ENCODE results near the gene DNAJC18.

Gene DNAJC18

DNA sequence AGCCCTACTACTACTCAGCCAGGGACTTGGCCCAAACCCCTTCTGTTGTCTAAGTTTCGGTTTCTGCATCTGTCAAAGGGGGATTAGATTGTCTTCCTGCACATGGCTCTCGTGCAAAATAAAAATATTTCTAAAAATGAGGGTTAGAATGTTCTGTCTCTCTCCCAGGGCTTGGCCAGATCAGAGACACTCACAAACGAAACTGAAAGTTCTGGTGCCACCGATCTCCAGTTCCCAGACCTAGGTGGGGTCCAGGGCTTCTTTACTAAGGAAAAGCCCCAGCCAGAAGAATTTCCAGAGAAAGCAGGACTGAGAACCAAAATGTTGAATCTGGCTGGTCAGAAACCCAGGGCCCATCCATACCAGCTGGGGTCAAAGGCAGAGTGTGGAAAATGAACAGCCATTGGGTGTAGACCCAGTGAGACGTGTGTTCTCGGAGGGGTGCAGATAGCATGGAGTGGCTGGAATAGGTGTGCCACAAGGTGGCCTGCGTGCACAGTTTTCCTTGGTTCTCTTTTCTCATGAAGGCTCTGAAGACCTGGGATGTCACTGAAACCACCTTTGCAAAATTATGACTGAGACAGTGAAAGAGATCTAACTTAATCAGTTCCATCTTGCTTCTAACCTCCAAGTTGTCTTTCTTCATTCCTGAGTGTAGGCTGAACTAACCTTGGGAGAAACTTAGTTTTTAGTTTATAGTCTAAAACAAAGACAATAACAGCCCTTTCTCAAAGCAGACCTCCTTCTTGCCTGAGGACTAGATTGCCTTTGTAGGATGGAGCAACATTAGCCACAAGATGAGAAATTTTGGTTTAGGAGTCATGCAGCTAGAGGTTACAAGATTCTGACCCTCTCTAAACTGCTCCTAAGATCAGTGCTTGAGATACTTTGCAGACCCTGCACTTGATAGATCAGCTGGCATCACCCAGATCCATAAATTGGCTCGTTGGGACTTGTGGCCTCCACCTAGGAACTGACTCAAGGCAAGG lies 54.0 kb downstream of the DNAJC18 start:
- DNase-seq: no peak

DNA sequence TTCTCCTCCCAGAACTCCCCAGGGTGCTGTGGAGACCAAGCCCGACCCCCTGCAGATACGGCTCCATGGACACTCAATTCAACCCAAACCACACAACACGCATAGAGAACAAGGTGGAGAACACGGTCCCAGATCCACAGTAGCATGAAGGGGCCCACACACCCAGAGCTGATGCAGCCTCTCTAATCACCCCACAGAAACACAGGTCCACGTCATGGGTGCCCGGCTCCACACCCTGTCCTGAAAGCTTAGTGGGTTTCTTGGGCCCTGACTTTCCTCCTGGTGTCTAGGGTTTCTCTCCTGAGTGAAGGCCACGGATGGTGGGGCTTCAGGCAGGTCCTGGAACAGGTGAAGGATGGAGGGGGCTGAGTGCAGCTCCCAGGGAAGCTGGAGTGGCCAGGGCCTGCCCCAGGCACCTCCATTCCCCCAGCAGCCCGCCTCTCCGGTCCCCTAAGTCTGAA lies 54.7 kb downstream of the DNAJC18 start:
- DNase-seq: no peak

GRCh38 chr5:139383993-139384590 lies 55.2 kb downstream of the DNAJC18 start:
- no peak for DNase-seq

DNA sequence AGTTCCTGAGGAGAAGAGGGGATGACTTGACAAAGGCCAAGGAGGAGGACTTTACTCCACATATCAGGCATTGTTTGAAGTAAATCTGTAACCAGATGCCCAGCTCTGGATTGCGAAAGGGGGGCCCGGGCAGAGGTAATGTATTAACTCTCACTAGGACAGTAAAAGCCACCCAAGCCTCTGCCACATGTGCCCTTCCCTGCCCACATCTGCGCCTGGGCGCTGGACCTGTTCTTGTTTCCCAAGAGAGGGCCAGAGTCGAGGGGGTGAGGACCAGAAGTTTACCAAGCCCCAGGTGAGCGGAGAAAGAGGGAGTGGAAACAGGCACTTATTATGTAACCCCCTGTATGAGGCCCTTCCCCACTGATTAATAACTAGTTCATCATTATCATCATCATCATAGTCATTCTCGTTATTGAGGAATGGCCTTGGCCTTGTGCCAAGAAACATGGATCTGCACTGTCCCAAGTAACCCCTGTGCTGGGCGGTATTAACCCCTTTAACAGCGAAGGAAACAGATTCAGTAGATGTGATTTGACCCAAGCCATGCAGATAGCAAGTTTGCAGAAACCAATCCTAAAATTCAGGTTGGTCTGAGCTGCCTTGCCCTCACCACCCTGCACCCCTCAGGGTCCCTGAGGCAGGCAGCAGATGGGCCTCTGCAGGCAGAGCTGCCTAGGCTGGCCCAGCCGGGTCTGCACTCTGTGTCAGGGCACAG lies 55.9 kb downstream of the DNAJC18 start, which contains the start of gene SLC23A1:
Gene SLC23A1, minus strand, starts transcription at position 23 of the 718 bp plus-strand sequence. CDS start 44 bp downstream, outside the sequence.
- no peak for DNase-seq

DNA sequence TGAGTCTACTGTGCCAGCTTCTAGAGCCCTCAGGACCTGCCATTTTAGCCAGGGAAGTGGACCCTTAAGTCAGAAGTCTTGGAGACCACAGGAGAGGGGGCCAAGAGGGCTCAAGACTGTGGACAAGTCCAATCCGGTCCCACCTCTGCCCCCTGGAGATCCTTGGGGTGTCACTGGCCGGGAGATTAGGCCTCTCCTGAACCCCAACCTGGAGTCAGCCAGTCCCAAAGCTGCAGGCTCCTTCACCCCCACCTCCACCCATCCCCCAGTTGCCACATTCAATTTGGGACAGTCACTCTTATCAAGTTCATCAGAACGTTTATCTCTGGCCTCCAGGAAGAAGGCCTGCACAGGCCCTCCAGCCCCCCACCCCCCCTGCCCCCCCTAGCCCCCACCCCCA lies 56.5 kb downstream of the DNAJC18 start:
- DNase-seq: no peak

GRCh38 chr5:139381837-139382761 lies 57.2 kb downstream of the DNAJC18 start:
- no peak for DNase-seq

DNA sequence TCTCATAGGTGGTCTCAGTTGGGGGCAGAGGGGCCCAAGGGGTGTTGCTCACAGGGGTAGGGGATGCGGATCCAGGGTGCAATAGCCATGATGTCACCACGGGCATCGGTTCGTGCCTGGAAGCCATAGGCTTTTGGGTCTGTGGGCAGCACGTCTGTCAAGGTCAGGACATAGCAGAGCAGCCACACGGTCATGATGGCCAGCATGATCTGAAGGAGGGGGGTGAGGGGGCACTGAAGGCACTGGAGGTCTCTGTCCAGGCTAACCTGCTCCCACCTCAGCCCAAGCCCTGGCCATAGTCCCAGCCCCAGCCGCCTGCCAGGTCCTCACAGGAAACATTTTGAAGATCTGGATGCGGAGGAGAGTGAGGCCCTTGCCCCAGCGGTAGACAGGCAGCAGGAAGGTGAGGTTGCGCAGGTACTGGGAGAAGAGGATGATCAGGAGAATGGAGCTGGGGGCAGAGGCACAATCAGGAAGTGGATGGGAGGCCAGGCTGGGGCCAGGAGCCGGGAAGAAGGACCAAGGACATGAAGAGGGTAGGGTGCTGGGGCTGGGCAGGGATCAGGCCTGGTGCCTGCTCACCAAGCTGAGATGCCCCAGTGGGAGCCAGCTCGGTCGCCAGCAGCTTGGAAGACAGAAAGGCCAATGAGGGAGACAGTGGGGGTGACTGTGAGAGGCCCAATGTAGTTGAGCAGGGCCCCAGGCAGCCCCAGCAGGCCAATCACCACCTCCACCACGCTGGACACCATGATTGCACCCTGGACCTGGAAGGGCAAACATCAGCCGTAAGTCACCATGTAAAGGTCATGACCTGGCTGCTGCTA lies 59.5 kb downstream of the DNAJC18 start:
- no peak for DNase-seq

- no peak for DNase-seq
These were observed 60.4 kb downstream of the DNAJC18 start for GRCh38 chr5:139378941-139379361.

GRCh38 chr5:139378101-139378825 lies 61.1 kb downstream of the DNAJC18 start:
- DNase-seq: no peak

DNA sequence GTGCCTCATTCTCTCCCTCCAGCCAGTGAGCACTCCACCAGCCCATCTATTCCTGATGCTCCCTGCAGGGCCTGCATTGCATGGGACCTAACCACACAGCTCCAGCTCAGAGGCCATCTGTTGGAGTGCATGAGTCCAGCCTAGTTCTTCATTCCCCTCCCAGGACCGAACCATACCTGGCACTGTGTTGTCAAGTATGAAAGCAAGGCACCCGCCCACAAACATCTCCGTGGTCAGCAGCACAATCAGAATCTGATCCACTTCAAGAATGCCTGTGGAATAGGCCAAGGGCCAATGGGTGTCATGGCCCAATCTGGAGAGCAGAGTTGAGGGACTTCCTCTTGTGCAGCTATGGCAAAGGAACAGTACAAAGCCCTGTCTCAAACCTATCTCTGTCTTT lies 62.1 kb downstream of the DNAJC18 start:
- DNase-seq: no peak

DNA sequence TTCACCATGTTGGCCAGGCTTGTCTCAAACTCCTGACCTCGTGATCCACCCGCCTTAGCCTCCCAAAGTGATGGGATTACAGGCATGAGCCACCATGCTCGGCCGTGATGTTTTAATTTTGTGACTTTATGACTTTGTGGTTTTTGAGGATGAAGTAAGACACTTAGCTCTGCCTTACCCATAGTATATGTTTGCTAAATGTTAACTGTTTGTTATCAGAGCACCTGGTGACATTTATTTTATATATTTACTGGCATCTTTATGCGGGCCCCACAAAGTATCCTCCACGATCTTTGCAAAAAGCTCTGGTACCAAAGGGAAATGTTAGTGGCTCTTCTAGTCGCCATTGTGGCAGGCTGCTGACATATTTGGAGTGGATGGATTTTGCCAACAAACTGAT lies 63.0 kb downstream of the DNAJC18 start:
- DNase-seq: no peak

- DNase-seq: no peak
These were observed 64.4 kb downstream of the DNAJC18 start for GRCh38 chr5:139374909-139375308.

GRCh38 chr5:139371482-139372435 lies 67.6 kb downstream of the DNAJC18 start:
- DNase-seq: no peak

GRCh38 chr5:139369181-139369580 lies 70.1 kb downstream of the DNAJC18 start:
- no peak for DNase-seq

- no peak for DNase-seq
These were observed 70.7 kb downstream of the DNAJC18 start for GRCh38 chr5:139368613-139369012.

DNA sequence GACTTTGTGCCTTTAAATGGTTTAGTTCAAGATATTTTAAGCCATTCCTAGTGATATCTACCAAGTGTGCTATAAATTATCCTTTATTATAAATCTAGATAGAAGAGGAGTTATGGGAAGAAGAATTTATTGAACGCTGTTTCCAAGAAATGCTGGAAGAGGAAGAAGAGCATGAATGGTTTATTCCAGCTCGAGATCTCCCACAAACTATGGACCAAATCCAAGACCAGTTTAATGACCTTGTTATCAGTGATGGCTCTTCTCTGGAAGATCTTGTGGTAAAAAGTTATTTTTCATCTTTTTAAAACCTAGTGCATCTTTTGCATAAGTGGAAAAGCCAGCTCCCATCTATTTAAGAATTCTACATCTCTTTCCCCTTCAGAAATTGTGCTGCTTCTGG lies 74.9 kb downstream of the DNAJC18 start:
- DNase-seq: no peak

GRCh38 chr5:139363937-139364336 lies 75.4 kb downstream of the DNAJC18 start:
- DNase-seq: no peak

GRCh38 chr5:139361835-139362429 lies 77.4 kb downstream of the DNAJC18 start:
- DNase-seq: no peak

GRCh38 chr5:139360384-139360783 lies 78.9 kb downstream of the DNAJC18 start:
- DNase-seq: no peak

Measured in NCI-H1436 treated with DMSO at 0.1 percent for 48 hours (cell line).